SK-N-SH (cell line): ENCODE measurements around the gene POLR1E. TPM values are rescaled to one million over a fixed set of nuclear protein-coding genes. Genes with fewer than 3 reads are reported as not detected.

Experiments used
- CTCF ChIA-PET: fragments of 300-600, 350-600 bp; formaldehyde crosslinking; extraction: SDS; loops from one replicate; lab custom pipeline; 2021; lab: Yijun Ruan, JAX
- POLR2A ChIA-PET: fragments of 350-600 bp; sonication (Branson Sonifier 250); formaldehyde crosslinking; extraction: SDS; loops from one replicate; lab custom pipeline; 2020; ENCODE audit warnings: antibody characterized with exemption, inconsistent platforms; lab: Yijun Ruan, JAX
- DNase-seq: peaks from one replicate; pipeline ENCODE4 v3.0.0; 2012
- H2AFZ ChIP-seq: fragments of 200-600 bp; sonication (generic); 2 replicates; pipeline ENCODE4 v1.8.1; 2016; ENCODE audit warnings: antibody characterized with exemption, mild to moderate bottlenecking, low read depth
- H3F3A ChIP-seq: fragments of 200-600 bp; sonication (generic); replicated peaks from 2 replicates; pipeline ENCODE3; 2016; ENCODE audit warnings: antibody characterized with exemption, mild to moderate bottlenecking; ENCODE audit not compliant: insufficient read depth
- H3K27ac ChIP-seq, 2 experiments: fragments of 200-500 bp in 1 of 2; fragments of 200-600 bp in 1 of 2; sonication (Bioruptor generic) in 1 of 2; sonication (generic), shearing (Covaris generic) in 1 of 2; 2 replicates each; pipeline versions ENCODE4 v1.5.1 to v1.6.1; 2014 to 2016; ENCODE audit warnings: low read depth in 2 of 2, inconsistent platforms in 1 of 2, low read length in 1 of 2, mild to moderate bottlenecking in 1 of 2, mixed read lengths in 1 of 2
- H3K27me3 ChIP-seq: fragments of 200-600 bp; sonication (generic), shearing (Covaris generic); 2 replicates; pipeline ENCODE4 v1.6.1; 2016; ENCODE audit warnings: mixed run types; ENCODE audit not compliant: insufficient read depth
- H3K36me3 ChIP-seq, 2 experiments: fragments of 200-500 bp in 1 of 2; fragments of 200-600 bp in 1 of 2; sonication (Bioruptor generic) in 1 of 2; sonication (generic) in 1 of 2; replicated peaks in 1 of 2; 2 replicates each; pipeline versions ENCODE3 to v1.5.1; 2014 to 2016; ENCODE audit warnings: low read length in 1 of 2, mild to moderate bottlenecking in 1 of 2; ENCODE audit not compliant: insufficient read depth in 2 of 2, control insufficient read depth in 1 of 2
- H3K4me1 ChIP-seq, 2 experiments: fragments of 200-500 bp in 1 of 2; fragments of 200-600 bp in 1 of 2; sonication (Bioruptor generic) in 1 of 2; sonication (generic), shearing (Covaris generic) in 1 of 2; 2 replicates each; pipeline versions ENCODE4 v1.5.1 to v1.6.1; 2014 to 2016; ENCODE audit warnings: low read depth in 1 of 2, low read length in 1 of 2, mixed run types in 1 of 2; ENCODE audit not compliant: insufficient read depth in 2 of 2, control insufficient read depth in 1 of 2
- H3K4me2 ChIP-seq: fragments of 200-600 bp; sonication (generic), shearing (Covaris generic); 2 replicates; pipeline ENCODE4 v1.6.1; 2017; ENCODE audit warnings: mixed run types
- H3K4me3 ChIP-seq, 2 experiments: fragments of 200-500 bp in 1 of 2; fragments of 200-600 bp in 1 of 2; sonication (Bioruptor generic) in 1 of 2; sonication (generic), shearing (Covaris generic) in 1 of 2; 2 replicates each; pipeline versions ENCODE4 v1.5.1 to v1.8.1; 2014 to 2016; ENCODE audit warnings: low read depth in 2 of 2, inconsistent platforms in 1 of 2, low read length in 1 of 2, mild to moderate bottlenecking in 1 of 2, mixed read lengths in 1 of 2, moderate library complexity in 1 of 2
- H3K79me2 ChIP-seq: fragments of 200-600 bp; sonication (generic); 2 replicates; pipeline ENCODE4 v1.8.1; 2017; ENCODE audit warnings: mild to moderate bottlenecking; ENCODE audit not compliant: insufficient read depth
- H3K9ac ChIP-seq: fragments of 200-600 bp; sonication (generic); 2 replicates; pipeline ENCODE4 v1.6.1; 2017; ENCODE audit warnings: mixed run types
- H3K9me2 ChIP-seq: fragments of 200-600 bp; sonication (generic); 2 replicates; pipeline ENCODE4 v1.6.1; 2017; ENCODE audit warnings: mixed run types
- H3K9me3 ChIP-seq: fragments of 200-600 bp; sonication (generic); 2 replicates; pipeline ENCODE4 v1.6.1; 2017; ENCODE audit warnings: mixed run types, mild to moderate bottlenecking, moderate library complexity
- H4K20me1 ChIP-seq: fragments of 200-600 bp; sonication (generic); 2 replicates; pipeline ENCODE4 v1.6.1; 2017; ENCODE audit warnings: mild to moderate bottlenecking, mixed run types; ENCODE audit not compliant: insufficient read depth
- CHD2 ChIP-seq: fragments of 150-350 bp; IDR thresholded peaks from 2 replicates; pipeline ENCODE4 v1.6.1; 2018; ENCODE audit warnings: low read length; ENCODE audit not compliant: partially characterized antibody
- ELF1 ChIP-seq: IDR thresholded peaks from 2 replicates; pipeline ENCODE4 v1.4.0; 2012
- EP300 ChIP-seq, 2 experiments: IDR thresholded peaks; 2 replicates each; pipeline versions ENCODE4 v1.4.0 to v1.6.1; 2012; ENCODE audit warnings: borderline replicate concordance in 1 of 2, low read depth in 1 of 2, low read length in 1 of 2
- EZH2phosphoT487 ChIP-seq: fragments of 200-600 bp; sonication (generic); IDR thresholded peaks from 2 replicates; pipeline ENCODE4 v1.6.1; 2017; ENCODE audit warnings: low read depth, mixed run types, mild to moderate bottlenecking, antibody characterized with exemption, moderate library complexity, borderline replicate concordance
- FOXJ3 ChIP-seq: sonication (generic); formaldehyde crosslinking; IDR thresholded peaks from 2 replicates; pipeline ENCODE4 v1.5.1; 2020; ENCODE audit warnings: mild to moderate bottlenecking, missing genetic modification reagents
- FOXM1 ChIP-seq: IDR thresholded peaks from 2 replicates; pipeline ENCODE4 v1.4.0; 2012; ENCODE audit warnings: low read depth, mild to moderate bottlenecking
- GABPA ChIP-seq: IDR thresholded peaks from 2 replicates; pipeline ENCODE4 v1.4.0; 2012; ENCODE audit warnings: low read depth, mild to moderate bottlenecking
- GATA2 ChIP-seq: sonication (generic); formaldehyde crosslinking; IDR thresholded peaks from 2 replicates; pipeline ENCODE4 v1.5.0; 2020; ENCODE audit warnings: mild to moderate bottlenecking, missing genetic modification reagents
- JUND ChIP-seq: IDR thresholded peaks from 2 replicates; pipeline ENCODE4 v1.4.0; 2012
- MEF2A ChIP-seq: IDR thresholded peaks from 2 replicates; pipeline ENCODE4 v1.4.0; 2012; ENCODE audit warnings: low read depth, borderline replicate concordance
- MXI1 ChIP-seq: IDR thresholded peaks from 2 replicates; pipeline ENCODE4 v1.6.1; 2012; ENCODE audit warnings: mild to moderate bottlenecking, low read depth, low read length, improper control_type of control experiment
- NRF1 ChIP-seq: IDR thresholded peaks from 2 replicates; pipeline ENCODE4 v1.6.1; 2012; ENCODE audit warnings: low read depth, mild to moderate bottlenecking, low read length
- POLR2AphosphoS5 ChIP-seq: IDR thresholded peaks from 2 replicates; pipeline ENCODE4 v1.6.1; 2012; ENCODE audit warnings: low read depth, low read length
- RFX5 ChIP-seq: IDR thresholded peaks from 2 replicates; pipeline ENCODE4 v1.6.1; 2012; ENCODE audit warnings: mild to moderate bottlenecking, improper control_type of control experiment, low read length
- RXRA ChIP-seq: IDR thresholded peaks from 2 replicates; pipeline ENCODE4 v1.4.0; 2012; ENCODE audit warnings: low read depth, mild to moderate bottlenecking, borderline replicate concordance
- SIN3A ChIP-seq: IDR thresholded peaks from 2 replicates; pipeline ENCODE4 v1.6.1; 2012; ENCODE audit warnings: low read depth, mild to moderate bottlenecking, low read length, moderate library complexity, borderline replicate concordance
- SMC3 ChIP-seq: IDR thresholded peaks from 2 replicates; pipeline ENCODE4 v1.6.1; 2012; ENCODE audit warnings: low read depth, low read length, improper control_type of control experiment
- YY1 ChIP-seq: IDR thresholded peaks from 2 replicates; pipeline ENCODE4 v1.4.0; 2012; ENCODE audit warnings: low read depth, mild to moderate bottlenecking
- WGBS: methylation state at CpG from one replicate; pipeline ENCODE4 v1.1.6; 2017; ENCODE audit warnings: low lambda C conversion rate; 5-methylcytosine and 5-hydroxymethylcytosine counted together
- polyA plus RNA-seq, 3 experiments: library from polyadenylated mRNA; depleted of rRNA; stranded (reverse); fragments of >200 nt; gene quantifications; 2 replicates each; pipeline ENCODE4 v1.2.3, GENCODE V29; 2012
- TF ChIP-seq, protein P1 (sequence below): IDR thresholded peaks from 2 replicates; pipeline ENCODE4 v1.6.1; 2012; ENCODE audit warnings: mild to moderate bottlenecking, low read depth, low read length, moderate library complexity
- TF ChIP-seq, protein P2 (sequence below): fragments of 150-350 bp; IDR thresholded peaks from 2 replicates; pipeline ENCODE4 v1.6.1; 2017; ENCODE audit warnings: antibody characterized with exemption, low read length, low read depth, borderline replicate concordance
- TF ChIP-seq, protein P3 (sequence below): fragments of 150-350 bp; IDR thresholded peaks from 2 replicates; pipeline ENCODE4 v1.6.1; 2016; ENCODE audit warnings: mild to moderate bottlenecking, low read depth, low read length
- TF ChIP-seq, protein P4 (sequence below): IDR thresholded peaks from 2 replicates; pipeline ENCODE4 v1.4.0; 2012; ENCODE audit warnings: low read depth, borderline replicate concordance

The POLR1E gene
- polyA plus RNA-seq, 1 of the 3 experiments (the other 2 are of a cell fraction), result 38.8 TPM

DNA sequence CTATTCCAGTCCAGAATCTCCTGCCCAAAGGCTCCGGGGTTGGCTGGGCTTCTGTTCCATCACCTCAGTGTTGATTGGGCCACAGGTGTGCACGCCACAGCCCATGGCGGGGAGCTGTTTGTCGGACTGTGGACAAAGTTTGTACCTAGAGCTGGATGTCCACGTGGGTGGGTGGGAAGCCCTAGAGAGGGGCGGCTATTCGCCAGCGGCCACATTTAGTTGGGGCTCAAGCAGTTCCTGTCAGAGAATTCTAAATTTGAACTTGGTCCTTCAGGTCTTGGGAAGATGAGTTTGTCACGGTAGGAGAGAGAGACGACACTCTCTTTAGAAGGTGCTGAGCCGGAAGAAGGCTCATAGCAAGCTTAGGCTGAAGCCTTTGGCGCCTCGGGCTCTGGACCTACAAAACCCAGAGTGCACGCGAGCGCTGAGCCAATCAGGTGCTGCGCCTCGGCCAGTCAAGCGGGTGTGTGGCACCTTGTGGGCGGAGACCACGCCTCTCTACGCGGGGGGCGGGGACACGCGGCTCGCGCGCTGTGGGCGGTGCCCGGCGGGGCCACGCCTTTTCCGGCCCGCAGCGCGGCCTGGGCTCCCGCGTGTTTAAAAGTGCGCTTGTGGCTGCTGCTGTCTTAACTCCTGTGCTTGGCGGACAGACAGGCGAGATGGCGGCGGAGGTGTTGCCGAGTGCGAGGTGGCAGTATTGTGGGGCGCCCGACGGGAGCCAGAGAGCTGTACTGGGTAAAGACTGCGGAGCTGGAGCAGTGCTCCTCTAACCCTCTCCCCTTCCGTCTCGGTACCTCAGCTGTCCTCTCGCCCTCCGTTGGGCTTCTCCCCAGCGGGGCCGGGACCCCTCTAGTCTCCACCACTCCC is at the start of gene POLR1E (continued):
- TF ChIP-seq, protein P1, sequence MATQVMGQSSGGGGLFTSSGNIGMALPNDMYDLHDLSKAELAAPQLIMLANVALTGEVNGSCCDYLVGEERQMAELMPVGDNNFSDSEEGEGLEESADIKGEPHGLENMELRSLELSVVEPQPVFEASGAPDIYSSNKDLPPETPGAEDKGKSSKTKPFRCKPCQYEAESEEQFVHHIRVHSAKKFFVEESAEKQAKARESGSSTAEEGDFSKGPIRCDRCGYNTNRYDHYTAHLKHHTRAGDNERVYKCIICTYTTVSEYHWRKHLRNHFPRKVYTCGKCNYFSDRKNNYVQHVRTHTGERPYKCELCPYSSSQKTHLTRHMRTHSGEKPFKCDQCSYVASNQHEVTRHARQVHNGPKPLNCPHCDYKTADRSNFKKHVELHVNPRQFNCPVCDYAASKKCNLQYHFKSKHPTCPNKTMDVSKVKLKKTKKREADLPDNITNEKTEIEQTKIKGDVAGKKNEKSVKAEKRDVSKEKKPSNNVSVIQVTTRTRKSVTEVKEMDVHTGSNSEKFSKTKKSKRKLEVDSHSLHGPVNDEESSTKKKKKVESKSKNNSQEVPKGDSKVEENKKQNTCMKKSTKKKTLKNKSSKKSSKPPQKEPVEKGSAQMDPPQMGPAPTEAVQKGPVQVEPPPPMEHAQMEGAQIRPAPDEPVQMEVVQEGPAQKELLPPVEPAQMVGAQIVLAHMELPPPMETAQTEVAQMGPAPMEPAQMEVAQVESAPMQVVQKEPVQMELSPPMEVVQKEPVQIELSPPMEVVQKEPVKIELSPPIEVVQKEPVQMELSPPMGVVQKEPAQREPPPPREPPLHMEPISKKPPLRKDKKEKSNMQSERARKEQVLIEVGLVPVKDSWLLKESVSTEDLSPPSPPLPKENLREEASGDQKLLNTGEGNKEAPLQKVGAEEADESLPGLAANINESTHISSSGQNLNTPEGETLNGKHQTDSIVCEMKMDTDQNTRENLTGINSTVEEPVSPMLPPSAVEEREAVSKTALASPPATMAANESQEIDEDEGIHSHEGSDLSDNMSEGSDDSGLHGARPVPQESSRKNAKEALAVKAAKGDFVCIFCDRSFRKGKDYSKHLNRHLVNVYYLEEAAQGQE, result no peak
- TF ChIP-seq MXI1 (peak; percentile 97), RXRA (no peak), EP300 (IDR thresholded peaks at IDR 0.05; ENCODE audit: borderline replicate concordance in 1 of 2, low read depth in 1 of 2, low read length in 1 of 2) (no peak), NRF1 (no peak), SIN3A (peak; percentile 93), YY1 (no peak), GABPA (peak; percentile 63), MEF2A (no peak)
- TF ChIP-seq, protein P2, sequence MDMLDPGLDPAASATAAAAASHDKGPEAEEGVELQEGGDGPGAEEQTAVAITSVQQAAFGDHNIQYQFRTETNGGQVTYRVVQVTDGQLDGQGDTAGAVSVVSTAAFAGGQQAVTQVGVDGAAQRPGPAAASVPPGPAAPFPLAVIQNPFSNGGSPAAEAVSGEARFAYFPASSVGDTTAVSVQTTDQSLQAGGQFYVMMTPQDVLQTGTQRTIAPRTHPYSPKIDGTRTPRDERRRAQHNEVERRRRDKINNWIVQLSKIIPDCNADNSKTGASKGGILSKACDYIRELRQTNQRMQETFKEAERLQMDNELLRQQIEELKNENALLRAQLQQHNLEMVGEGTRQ, result no peak; the same call in 1 of the 2 replicates
- TF ChIP-seq, all 33 proteins: peak for 9

DNA sequence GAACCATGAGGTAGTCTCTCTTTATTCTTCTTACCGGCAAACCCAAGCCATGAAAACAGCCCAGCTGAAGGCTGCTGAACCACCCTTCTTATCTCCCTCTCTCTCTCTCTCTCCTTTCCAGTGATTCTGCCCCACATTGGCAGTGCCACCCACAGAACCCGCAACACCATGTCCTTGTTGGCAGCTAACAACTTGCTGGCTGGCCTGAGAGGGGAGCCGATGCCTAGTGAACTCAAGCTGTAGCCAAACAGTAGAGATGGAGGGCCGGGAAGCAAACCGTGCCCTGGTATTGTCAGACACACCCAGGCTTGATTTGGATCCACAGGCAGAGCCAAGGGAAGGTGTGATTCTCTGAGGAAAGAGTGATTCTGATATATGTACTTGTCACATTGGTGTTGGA is 49.2 kb upstream of the POLR1E start:
- Histone ChIP-seq H2AFZ (no peak overlapping the region), H3K36me3 (peaks cover 61 to 68% of the 10 kb centered on the region in 2 experiments), H3K9me2 (no peaks in the 10 kb centered on the region), H3K4me3 (no peak overlapping the region), H3K9me3 (no peaks in the 10 kb centered on the region), H3K4me2 (no peak overlapping the region), H3K79me2 (peaks cover 34% of the 10 kb centered on the region; the same call in 1 of the 2 replicates), H3K9ac (no peak overlapping the region), H3K4me1 (no peaks in the 10 kb centered on the region), H3F3A (peaks cover 9% of the 10 kb centered on the region), H3K27ac (no peak overlapping the region), H4K20me1 (peaks cover 38% of the 10 kb centered on the region), H3K27me3 (no peaks in the 10 kb centered on the region)
- CTCF ChIA-PET, result interaction anchor here (0.7 to 3.3 kb wide), 2 partner anchors 12 to 21 kb away, joined by 3 to 13 read pairs; no protein-coding TSS in a partner anchor
- 99% methylated on average over 5 of the region's 5 CpGs for WGBS
- no peak for DNase-seq
- POLR2A ChIA-PET, result interaction anchor here (0.6 kb wide), 1 partner anchor 1020 kb away, joined by 3 read pairs; no protein-coding TSS in a partner anchor
- TF ChIP-seq, protein P3, sequence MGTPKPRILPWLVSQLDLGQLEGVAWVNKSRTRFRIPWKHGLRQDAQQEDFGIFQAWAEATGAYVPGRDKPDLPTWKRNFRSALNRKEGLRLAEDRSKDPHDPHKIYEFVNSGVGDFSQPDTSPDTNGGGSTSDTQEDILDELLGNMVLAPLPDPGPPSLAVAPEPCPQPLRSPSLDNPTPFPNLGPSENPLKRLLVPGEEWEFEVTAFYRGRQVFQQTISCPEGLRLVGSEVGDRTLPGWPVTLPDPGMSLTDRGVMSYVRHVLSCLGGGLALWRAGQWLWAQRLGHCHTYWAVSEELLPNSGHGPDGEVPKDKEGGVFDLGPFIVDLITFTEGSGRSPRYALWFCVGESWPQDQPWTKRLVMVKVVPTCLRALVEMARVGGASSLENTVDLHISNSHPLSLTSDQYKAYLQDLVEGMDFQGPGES, result no peak
- TF ChIP-seq SIN3A (no peak), EZH2phosphoT487 (no peak), CHD2 (no peak), RFX5 (no peak), GATA2 (no peak), FOXM1 (no peak), RXRA (no peak), POLR2AphosphoS5 (no peak), ELF1 (no peak), SMC3 (no peak), JUND (no peak), FOXJ3 (CRISPR knock-in tag) (no peak)
- TF ChIP-seq, protein P4, sequence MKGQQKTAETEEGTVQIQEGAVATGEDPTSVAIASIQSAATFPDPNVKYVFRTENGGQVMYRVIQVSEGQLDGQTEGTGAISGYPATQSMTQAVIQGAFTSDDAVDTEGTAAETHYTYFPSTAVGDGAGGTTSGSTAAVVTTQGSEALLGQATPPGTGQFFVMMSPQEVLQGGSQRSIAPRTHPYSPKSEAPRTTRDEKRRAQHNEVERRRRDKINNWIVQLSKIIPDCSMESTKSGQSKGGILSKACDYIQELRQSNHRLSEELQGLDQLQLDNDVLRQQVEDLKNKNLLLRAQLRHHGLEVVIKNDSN, result no peak
